K562 (cell line): ENCODE measurements around the gene SPATA25. TPM values are rescaled to one million over a fixed set of nuclear protein-coding genes. Genes with fewer than 3 reads are reported as not detected.

ENCODE experiments used
- ARNT ChIP-seq, 2 experiments: fragments of 450-650 bp; IDR thresholded peaks; 2 replicates each; pipeline ENCODE4 v1.6.1; 2016; ENCODE audit warnings: mild to moderate bottlenecking in 1 of 2
- ATF1 ChIP-seq, 2 experiments: fragments of 450-650 bp in 1 of 2; IDR thresholded peaks; 2 replicates each; pipeline ENCODE4 v1.6.1; 2016; ENCODE audit warnings: missing compliant biosample characterization in 1 of 2, missing genetic modification characterization in 1 of 2
- GATAD2A ChIP-seq: fragments of 450-650 bp; IDR thresholded peaks from 2 replicates; pipeline ENCODE4 v1.6.1; 2017
- HDAC8 ChIP-seq: fragments of 450-650 bp; IDR thresholded peaks from 2 replicates; pipeline ENCODE4 v1.6.1; 2016; ENCODE audit warnings: mild to moderate bottlenecking, missing genetic modification characterization, moderate library complexity, missing compliant biosample characterization
- IFI16 ChIP-seq: fragments of 250-450 bp; sonication (Bioruptor Pico); IDR thresholded peaks from 2 replicates; pipeline ENCODE4 v2.1.2; 2022; ENCODE audit warnings: mild to moderate bottlenecking, inconsistent platforms
- KLF1 ChIP-seq: fragments of 450-650 bp; IDR thresholded peaks from 2 replicates; pipeline ENCODE4 v1.6.1; 2016; ENCODE audit warnings: missing genetic modification characterization, missing compliant biosample characterization
- MAZ ChIP-seq, 2 experiments: fragments of 450-650 bp in 1 of 2; sonication (generic) in 1 of 2; formaldehyde crosslinking; IDR thresholded peaks in 1 of 2; conservative IDR thresholded peaks in 1 of 2; 2 replicates each; pipeline versions ENCODE4 v1.4.0 to v1.5.0; 2020; ENCODE audit warnings: mild to moderate bottlenecking in 1 of 2, missing genetic modification reagents in 1 of 2
- MBD1 ChIP-seq: fragments of 250-450 bp; sonication (Bioruptor Pico); IDR thresholded peaks from 2 replicates; pipeline ENCODE4 v1.8.0; 2022; ENCODE audit warnings: inconsistent platforms
- MEIS2 ChIP-seq: fragments of 450-650 bp; IDR thresholded peaks from 2 replicates; pipeline ENCODE4 v1.6.1; 2014; ENCODE audit warnings: mild to moderate bottlenecking; ENCODE audit not compliant: partially characterized antibody
- NFRKB ChIP-seq: fragments of 450-650 bp; IDR thresholded peaks from 2 replicates; pipeline ENCODE4 v1.6.1; 2016; ENCODE audit warnings: low read depth
- NRF1 ChIP-seq, 2 experiments: fragments of 450-650 bp; IDR thresholded peaks in 1 of 2; conservative IDR thresholded peaks in 1 of 2; 2 replicates each; pipeline ENCODE4 v1.6.1; 2014; ENCODE audit warnings: mild to moderate bottlenecking in 2 of 2
- SMARCA4 ChIP-seq: fragments of 450-650 bp; IDR thresholded peaks from 2 replicates; pipeline ENCODE4 v1.6.1; 2016
- SMARCC2 ChIP-seq: fragments of 450-650 bp; IDR thresholded peaks from 2 replicates; pipeline ENCODE4 v1.6.1; 2017; ENCODE audit warnings: antibody characterized with exemption, moderate library complexity, mild to moderate bottlenecking, low read depth
- TCF15 ChIP-seq: fragments of 250-450 bp; sonication (Bioruptor Pico); IDR thresholded peaks from 2 replicates; pipeline ENCODE4 v1.8.0; 2022; ENCODE audit warnings: moderate library complexity, mild to moderate bottlenecking, inconsistent platforms
- VEZF1 ChIP-seq: fragments of 200-800 bp; sonication (Bioruptor generic); IDR thresholded peaks from 2 replicates; pipeline ENCODE4 v1.6.1; 2017; ENCODE audit warnings: missing genetic modification characterization, missing compliant biosample characterization
- ZMIZ1 ChIP-seq, 2 experiments: fragments of 150-350 bp in 1 of 2; IDR thresholded peaks; 2 replicates each; pipeline ENCODE4 v1.6.1; 2012 to 2016; ENCODE audit warnings: low read depth in 2 of 2, low read length in 2 of 2, mild to moderate bottlenecking in 1 of 2, moderate library complexity in 1 of 2
- ZNF224 ChIP-seq: sonication (generic); formaldehyde crosslinking; IDR thresholded peaks from 2 replicates; pipeline ENCODE4 v1.8.0; 2022; ENCODE audit warnings: mild to moderate bottlenecking, missing genetic modification reagents
- ZNF277 ChIP-seq: fragments of 250-450 bp; sonication (Bioruptor Pico); IDR thresholded peaks from 2 replicates; pipeline ENCODE4 v1.8.0; 2022; ENCODE audit warnings: inconsistent platforms, mild to moderate bottlenecking, moderate library complexity, borderline replicate concordance
- polyA plus RNA-seq, 8 experiments: library from polyadenylated mRNA; depleted of rRNA in 4 of 8; stranded (reverse) in 5 of 8; unstranded in 3 of 8; fragments of >200 nt; fragmentation: Nextera tagmentation in 2 of 8; fragmentation: Illumina TruSeq in 1 of 8; extraction: Ambion mirVana in 2 of 8; extraction: Trizol in 1 of 8; gene quantifications; 2 replicates each; pipeline versions ENCODE4 v1.2.1 to v1.2.3, GENCODE V29; 2011 to 2014; ENCODE audit warnings: inconsistent platforms in 1 of 8, missing spikeins in 1 of 8
- total RNA-seq, 7 experiments: library from RNA; depleted of rRNA in 6 of 7; stranded (reverse); fragments of >200 nt in 6 of 7; fragmentation: Illumina TruSeq in 2 of 7; extraction: Trizol in 2 of 7; gene quantifications; 2 replicates each; pipeline versions ENCODE4 v1.2.1 to v1.2.3, GENCODE V29; 2011 to 2021; ENCODE audit warnings: low replicate concordance in 1 of 7

SPATA25 gene
- total and polyA plus RNA-seq, 9 of the 15 experiments (the other 6 are each of a cell fraction or from before 2014, with no cell fraction given): 0.21 to 0.95 (median 0.53) TPM; not detected in 3

- TF ChIP-seq ZNF277 (CRISPR knock-in tag) (no peak), MEIS2 (peak; percentile 20), SMARCC2 (no peak), ZNF224 (CRISPR knock-in tag) (no peak), MAZ (CRISPR knock-in tag; conservative IDR thresholded peaks at IDR 0.05 in 1 of 2, IDR thresholded peaks at IDR 0.05 in 1 of 2) (0 out of 4 replicates have a peak, but pooled peaks of 1 of the 2 experiments have one; percentile 29), KLF1 (tag) (peak; percentile 62; the same call in 1 of the 2 replicates), ARNT (IDR thresholded peaks at IDR 0.05) (no peak), IFI16 (CRISPR knock-in tag) (no peak), HDAC8 (tag) (no peak), TCF15 (CRISPR knock-in tag) (no peak), NFRKB (no peak), ZMIZ1 (IDR thresholded peaks at IDR 0.05; ENCODE audit: low read depth in 2 of 2, low read length in 2 of 2) (no peak), VEZF1 (CRISPR knock-in tag) (peak; percentile 63), ATF1 (CRISPR knock-in tag; IDR thresholded peaks at IDR 0.05) (no peak), ATF1 (tag; IDR thresholded peaks at IDR 0.05) (peak; percentile 12; the same call in 1 of the 2 replicates), NRF1 (conservative IDR thresholded peaks at IDR 0.05 in 1 of 2, IDR thresholded peaks at IDR 0.05 in 1 of 2) (peak; percentile 87 to 89), SMARCA4 (0 out of 2 replicates have a peak, but pooled peaks have one; percentile 15), MBD1 (CRISPR knock-in tag) (no peak), GATAD2A (no peak)
Measured at GRCh38 chr20:45878076-45878761, 9.2 kb downstream of the SPATA25 start (continued).
